Psoas muscle (tissue), 8 donors: ENCODE measurements around the gene COX14. TPM values are rescaled to one million over a fixed set of nuclear protein-coding genes. Genes with fewer than 3 reads are reported as not detected.

Experiments
- ATAC-seq, 4 donors: fragments of 200-7000 bp; cut with Tn5 transposase; one replicate each; pipeline ENCODE4 v1.9.1; 2020; ENCODE audit warnings: moderate library complexity in 3 of 4, mild to moderate bottlenecking in 2 of 4
- DNase-seq, 2 donors: peaks; one replicate each; pipeline ENCODE4 v3.0.0-alpha.2; 2020
- H3K27ac ChIP-seq: fragments of 200-600 bp; one replicate; pipeline ENCODE4 v1.8.0; 2022
- H3K27me3 ChIP-seq, 3 donors: fragments of 200-600 bp in 1 of 3; one replicate each; pipeline versions ENCODE4 v1.6.1 to v1.8.0; 2013 to 2022; ENCODE audit warnings: low read length in 2 of 3, mild to moderate bottlenecking in 2 of 3, moderate library complexity in 1 of 3; ENCODE audit not compliant: insufficient read depth in 3 of 3
- H3K36me3 ChIP-seq, 2 donors: fragments of 200-600 bp in 1 of 2; one replicate each; pipeline versions ENCODE4 v1.6.1 to v1.8.0; 2013 to 2022; ENCODE audit warnings: low read depth in 1 of 2, mild to moderate bottlenecking in 1 of 2, moderate library complexity in 1 of 2; ENCODE audit not compliant: insufficient read depth in 1 of 2
- H3K4me1 ChIP-seq: fragments of 200-600 bp; one replicate; pipeline ENCODE4 v1.8.0; 2022
- H3K4me3 ChIP-seq: fragments of 200-600 bp; one replicate; pipeline ENCODE4 v1.8.0; 2022; ENCODE audit warnings: mild to moderate bottlenecking
- H3K9me3 ChIP-seq: fragments of 200-600 bp; one replicate; pipeline ENCODE4 v1.8.0; 2022
- WGBS, 3 donors: extraction: QIAGEN DNeasy Blood & Tissue Kit; methylation state at CpG; one replicate each; pipeline versions ENCODE4 v1.1.6 to v1.1.7; 2013; 5-methylcytosine and 5-hydroxymethylcytosine counted together
- intact Hi-C, 2 donors: fragments of 100-400 bp; cut with DNase I; formaldehyde crosslinking; loops; one replicate each; pipeline versions ENCODE4 v1.11.0 to v1.14.2; 2022
- polyA plus RNA-seq, 3 donors: library from polyadenylated mRNA; stranded (reverse); fragments of 200-250 nt; gene quantifications; one replicate each; pipeline ENCODE4 v1.2.3, GENCODE V29; 2013
- total RNA-seq, 4 donors: library from RNA; stranded (reverse); fragmentation: NEBNext Ultra II Directional in 2 of 4; extraction: Animal tissue kit (Norgen Biotek cat#: 25700) in 2 of 4; gene quantifications; one replicate each; pipeline versions ENCODE4 v1.2.1 to v1.2.4, GENCODE V29; 2021 to 2023
- TF ChIP-seq, protein P1 (sequence below): fragments of 200-600 bp; IDR thresholded peaks from one replicate; pipeline ENCODE4 v1.8.0; 2022; ENCODE audit warnings: antibody characterized with exemption
- donor health status: healthy with polysubstance abuse.
- donor health status: DM: no; HTN: no; CAD: no; lungs with moderate emphysema.
- donor health status: Bipolar disorder and iron deficiency.
- donor health status: healthy.
- donor health status: DM: yes; HTN: yes; CAD: no.
- donor health status: DM: no; HTN: no; CAD: no.
- donor health status: DM: no; HTN: no; CAD: no.
- donor health status: DM: yes; HTN: yes; CAD: no.

COX14 gene
- total and polyA plus RNA-seq, 7 donors, result 101 to 173 (median 132) TPM

DNA sequence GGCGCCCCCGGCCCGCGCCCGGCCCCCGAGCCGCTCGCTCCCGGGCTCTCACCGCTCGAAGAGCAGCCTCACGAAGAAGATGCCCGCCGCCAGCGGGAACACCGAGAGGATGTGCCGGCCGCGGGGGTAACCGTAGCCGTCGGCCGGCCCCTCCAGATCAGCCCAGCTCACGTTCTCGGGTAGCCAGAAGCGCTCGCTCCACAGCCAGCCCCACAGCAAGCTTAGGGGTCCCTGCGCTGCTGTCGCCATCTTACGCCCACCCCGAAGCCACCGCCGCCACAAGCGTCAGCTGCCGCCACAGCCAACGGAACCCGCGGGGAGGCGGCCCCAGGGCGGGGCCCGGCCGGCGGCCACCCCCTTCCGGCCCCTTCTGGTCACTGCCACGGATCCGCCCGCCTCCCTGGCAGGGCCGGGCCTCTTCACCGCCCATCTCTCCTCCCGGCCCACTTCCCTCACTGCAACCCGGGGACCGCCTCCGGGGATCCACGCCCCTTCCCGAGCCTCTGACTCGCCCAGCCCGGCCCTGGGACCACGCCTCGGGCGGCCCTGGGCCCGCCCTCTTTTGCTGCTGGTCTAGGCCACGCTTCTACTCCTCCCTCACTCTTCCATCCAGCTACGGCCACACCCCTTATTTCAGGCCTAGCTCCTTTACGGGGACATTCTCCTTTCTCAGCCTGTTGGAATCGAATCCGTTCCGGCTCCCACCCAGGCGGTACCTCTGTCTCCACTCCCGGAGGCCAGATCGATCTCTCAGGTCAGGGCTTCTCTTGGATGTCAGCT is 55.2 kb downstream of the COX14 start, which contains the start of gene CERS5:
TSS of gene CERS5 (minus strand) at position 321 of the 780 bp plus-strand sequence. CDS start at position 249, 72 bp downstream.
- Histone ChIP-seq H3K27me3 (no peaks in the 10 kb centered on the region), H3K4me3 (peak within 1 kb of the TSS; percentile 89), H3K36me3 (no peaks in the 10 kb centered on the region), H3K4me1 (no peaks in the 10 kb centered on the region), H3K9me3 (no peaks in the 10 kb centered on the region), H3K27ac (peak within 1 kb of the TSS; percentile 81)
- 1% methylated on average over 47 to 70 of the region's 70 CpGs for WGBS, 3 donors
- ATAC-seq (peak; percentile 99), DNase-seq (peak; percentile 99)
- intact Hi-C loops, result loop anchor here (1.0 to 10.0 kb wide), 4 partner anchors 54 to 202 kb away; partner anchors contain the start of genes COX14 (in 2 of the 2), AQP5 (in 1 of the 2) and SMARCD1 (in 1 of the 2)
- TF ChIP-seq, protein P1, sequence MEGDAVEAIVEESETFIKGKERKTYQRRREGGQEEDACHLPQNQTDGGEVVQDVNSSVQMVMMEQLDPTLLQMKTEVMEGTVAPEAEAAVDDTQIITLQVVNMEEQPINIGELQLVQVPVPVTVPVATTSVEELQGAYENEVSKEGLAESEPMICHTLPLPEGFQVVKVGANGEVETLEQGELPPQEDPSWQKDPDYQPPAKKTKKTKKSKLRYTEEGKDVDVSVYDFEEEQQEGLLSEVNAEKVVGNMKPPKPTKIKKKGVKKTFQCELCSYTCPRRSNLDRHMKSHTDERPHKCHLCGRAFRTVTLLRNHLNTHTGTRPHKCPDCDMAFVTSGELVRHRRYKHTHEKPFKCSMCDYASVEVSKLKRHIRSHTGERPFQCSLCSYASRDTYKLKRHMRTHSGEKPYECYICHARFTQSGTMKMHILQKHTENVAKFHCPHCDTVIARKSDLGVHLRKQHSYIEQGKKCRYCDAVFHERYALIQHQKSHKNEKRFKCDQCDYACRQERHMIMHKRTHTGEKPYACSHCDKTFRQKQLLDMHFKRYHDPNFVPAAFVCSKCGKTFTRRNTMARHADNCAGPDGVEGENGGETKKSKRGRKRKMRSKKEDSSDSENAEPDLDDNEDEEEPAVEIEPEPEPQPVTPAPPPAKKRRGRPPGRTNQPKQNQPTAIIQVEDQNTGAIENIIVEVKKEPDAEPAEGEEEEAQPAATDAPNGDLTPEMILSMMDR, result peak; percentile 37

Other genes starting within 250 kb of the COX14 start
- gene FAIM2, start 208.3 kb upstream of the COX14 start, total RNA-seq, result 1 to 10 TPM in 1 of 4 donors, under 1 TPM in 2, not detected in 1; 0.22 to 1.1 (median 0.58) TPM
- gene FAIM2, start 208.3 kb upstream of the COX14 start, polyA plus RNA-seq, result under 1 TPM in 2 of 3 donors, not detected in 1; 0.57 to 0.70 TPM
- not detected for gene AQP2, start 161.5 kb upstream of the COX14 start, total RNA-seq
- gene AQP2, start 161.5 kb upstream of the COX14 start, polyA plus RNA-seq, result not detected
- gene AQP5, start 150.4 kb upstream of the COX14 start, total RNA-seq, result not detected
- under 1 TPM in 1 of 3 donors, not detected in 2; 0.05 TPM for gene AQP5, start 150.4 kb upstream of the COX14 start, polyA plus RNA-seq
- gene AQP6, start 139.3 kb upstream of the COX14 start, total RNA-seq, result not detected
- gene AQP6, start 139.3 kb upstream of the COX14 start, polyA plus RNA-seq, result under 1 TPM in 1 of 3 donors, not detected in 2; 0.04 TPM
- 1 to 10 TPM; 4.6 to 6.1 (median 5.2) TPM for gene RACGAP1, start 86.7 kb upstream of the COX14 start, total RNA-seq
- gene RACGAP1, start 86.7 kb upstream of the COX14 start, polyA plus RNA-seq, result 10 to 100 TPM in 1 of 3 donors, 1 to 10 TPM in 2; 3.4 to 15.3 (median 5.5) TPM
- gene ASIC1, start 54.6 kb upstream of the COX14 start, total RNA-seq, result under 1 TPM; 0.32 to 0.82 (median 0.60) TPM
- under 1 TPM; 0.20 to 0.29 (median 0.25) TPM for gene ASIC1, start 54.6 kb upstream of the COX14 start, polyA plus RNA-seq
- 10 to 100 TPM; 14.2 to 21.1 (median 17.9) TPM for gene SMARCD1, start 26.9 kb upstream of the COX14 start, total RNA-seq
- 10 to 100 TPM; 11.7 to 20.4 (median 12.3) TPM for gene SMARCD1, start 26.9 kb upstream of the COX14 start, polyA plus RNA-seq
- gene GPD1, start 8.2 kb upstream of the COX14 start, total RNA-seq, result 100 to 1,000 TPM in 3 of 4 donors, 10 to 100 TPM in 1; 92.0 to 221 (median 148) TPM
- gene GPD1, start 8.2 kb upstream of the COX14 start, polyA plus RNA-seq, result 100 to 1,000 TPM in 1 of 3 donors, 10 to 100 TPM in 2; 17.4 to 120 (median 66.0) TPM
- gene CERS5, start 55.1 kb downstream of the COX14 start, total RNA-seq, result 10 to 100 TPM in 1 of 4 donors, 1 to 10 TPM in 3; 5.2 to 10.7 (median 6.6) TPM
- 1 to 10 TPM; 7.2 to 8.2 (median 7.5) TPM for gene CERS5, start 55.1 kb downstream of the COX14 start, polyA plus RNA-seq
- gene LIMA1, start 171.3 kb downstream of the COX14 start, total RNA-seq, result 10 to 100 TPM in 3 of 4 donors, 1 to 10 TPM in 1; 8.3 to 25.3 (median 17.5) TPM
- 1 to 10 TPM; 5.6 to 9.0 (median 8.1) TPM for gene LIMA1, start 171.3 kb downstream of the COX14 start, polyA plus RNA-seq